DMS114 treated with DMSO at 0.1 percent for 48 hours (cell line): ENCODE data around the gene SERHL2.
A peak's percentile ranks its signal among the peaks of the same experiment; 100 is the strongest.
"Not testable (repeated sequence)": the region's sequence is repeated elsewhere in the genome, so short reads cannot be mapped to it uniquely, and the experiment has no call there.

Experiments used
- DNase-seq: peaks from one replicate; lab custom pipeline; 2025; ENCODE audit not compliant: unreplicated experiment; lab: John Stamatoyannopoulos, UW

SERHL2 gene

DNA sequence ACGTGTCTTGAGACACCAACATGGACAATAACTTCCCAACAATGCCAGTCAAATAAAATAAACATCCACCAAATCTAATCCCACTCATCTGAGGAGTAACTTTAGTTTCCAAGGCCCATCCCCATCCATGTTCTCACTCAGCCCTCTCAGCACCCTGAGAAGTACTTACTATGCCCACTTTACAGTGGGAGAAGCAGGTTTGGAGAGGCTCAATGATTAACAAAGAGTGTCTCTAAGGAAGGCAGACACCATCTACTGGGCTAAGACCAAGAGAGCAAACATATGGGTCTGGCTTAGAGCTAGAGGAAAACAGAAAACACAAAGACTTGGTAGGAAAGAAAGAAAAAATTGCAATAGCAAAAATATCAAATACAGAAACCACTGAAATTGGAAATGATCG is 49.7 kb downstream of the SERHL2 start:
- DNase-seq = no peak

DNA sequence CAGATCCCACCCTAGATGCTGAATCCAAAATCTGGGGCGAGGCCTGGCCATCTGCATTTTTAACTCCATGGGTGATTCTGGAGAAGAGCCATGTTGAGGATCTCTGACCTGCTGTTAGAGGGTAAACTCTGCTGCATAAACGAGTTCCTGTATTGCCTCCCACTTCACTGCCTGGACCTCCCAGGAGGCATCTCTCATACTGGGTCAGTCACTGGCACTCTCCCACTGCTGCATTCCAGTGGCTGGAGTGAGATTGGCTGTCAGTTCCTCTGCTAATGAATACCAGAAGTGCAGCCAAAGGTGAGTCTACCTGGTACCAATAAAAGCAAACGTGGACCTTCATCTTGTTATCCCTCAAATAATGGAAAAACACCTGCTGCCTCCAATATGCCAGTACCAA is 50.6 kb downstream of the SERHL2 start:
- no peak for DNase-seq

DNA sequence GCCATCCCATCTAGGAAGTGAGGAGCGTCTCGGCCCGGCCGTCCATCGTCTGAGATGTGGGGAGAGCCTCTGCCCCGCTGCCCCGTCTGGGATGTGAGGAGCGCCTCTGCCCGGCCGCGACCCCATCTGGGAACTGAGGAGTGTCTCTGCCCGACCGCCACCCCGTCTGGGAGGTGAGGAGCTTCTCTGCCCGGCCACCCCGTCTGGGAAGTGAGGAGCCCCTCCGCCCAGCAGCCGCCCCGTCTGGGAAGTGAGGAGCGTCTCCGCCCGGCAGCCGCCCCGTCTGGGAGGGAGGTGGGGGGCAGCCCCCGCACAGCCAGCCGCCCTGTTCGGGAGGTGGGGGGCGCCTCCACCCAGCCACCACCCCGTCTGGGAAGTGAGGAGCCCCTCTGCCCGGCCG is 53.9 kb downstream of the SERHL2 start:
- not testable (repeated sequence) for DNase-seq

DNA sequence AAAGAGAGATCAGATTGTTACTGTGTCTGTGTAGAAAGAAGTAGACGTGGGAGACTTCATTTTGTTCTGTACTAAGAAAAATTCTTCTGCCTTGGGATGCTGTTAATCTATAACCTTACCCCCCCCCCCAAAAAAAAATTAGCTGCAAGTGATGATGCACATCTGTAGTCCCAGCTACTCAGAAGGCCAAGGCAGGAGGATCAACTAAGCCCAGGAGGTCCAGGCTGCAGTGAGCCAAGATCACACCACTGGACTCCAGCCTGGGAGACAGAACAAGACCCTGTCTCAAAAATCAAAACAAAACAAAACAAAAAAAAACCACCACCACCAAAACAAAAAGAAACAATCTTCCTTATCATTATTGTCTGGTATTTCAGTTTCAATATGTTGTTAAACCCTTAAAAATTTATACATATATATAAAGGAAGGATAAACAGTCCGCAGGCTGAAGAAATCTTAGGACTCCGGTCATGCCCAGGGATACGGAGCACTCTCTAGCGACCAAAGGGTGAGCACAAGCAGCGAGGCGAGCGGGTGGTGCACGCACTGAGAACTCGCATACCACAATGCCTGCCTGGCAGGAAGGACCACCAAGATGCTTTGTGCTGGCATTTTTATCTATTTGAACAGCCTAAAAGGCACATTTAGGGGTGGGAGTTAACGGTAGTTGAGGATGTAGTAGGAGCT is 54.5 kb downstream of the SERHL2 start:
- no peak for DNase-seq

DNA sequence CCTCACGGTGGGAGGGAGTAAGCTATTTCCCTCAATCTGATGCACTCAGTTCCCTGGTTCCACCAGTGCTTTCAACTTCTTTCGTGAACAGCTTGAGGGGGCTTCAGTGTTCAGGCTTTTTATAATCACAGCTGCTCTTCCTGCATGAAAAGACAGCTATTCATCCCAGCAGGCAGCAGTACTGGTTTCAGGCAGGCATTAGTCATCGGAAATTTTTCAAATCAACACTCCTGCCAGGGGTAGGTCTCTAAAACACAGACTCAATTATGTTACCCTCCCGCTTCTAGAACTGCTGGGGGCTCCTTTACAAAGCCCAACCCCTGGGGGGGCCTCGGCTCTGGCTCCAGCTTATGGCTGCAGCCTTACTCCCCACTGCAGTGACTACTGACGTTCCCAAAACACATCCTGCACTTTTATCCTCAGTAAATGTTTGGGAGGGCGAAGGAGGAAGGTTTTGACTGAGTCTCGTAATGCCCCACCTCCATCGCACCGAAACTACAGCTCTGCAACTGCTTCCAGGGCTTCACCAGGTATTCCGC is 55.1 kb downstream of the SERHL2 start:
- no peak for DNase-seq

DNA sequence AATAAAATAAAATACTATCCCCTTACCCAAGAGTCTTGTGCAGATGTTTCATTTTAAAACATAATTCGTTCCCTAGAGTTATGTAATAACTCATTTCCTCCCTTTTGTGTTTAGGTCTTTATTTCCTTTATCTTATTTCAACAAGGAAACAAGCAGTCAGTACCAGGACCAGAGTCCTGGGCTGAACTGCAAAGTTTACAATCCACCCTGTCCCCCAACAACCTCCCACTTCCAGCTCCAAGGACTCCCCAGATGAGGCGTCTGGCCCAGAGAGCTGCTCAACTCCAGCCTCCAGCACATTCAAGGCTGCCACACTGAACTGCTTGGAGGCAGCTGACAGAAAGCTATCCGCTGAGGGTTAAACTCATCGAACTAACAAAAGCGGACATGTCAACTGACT is 56.4 kb downstream of the SERHL2 start:
- DNase-seq = no peak

DNA sequence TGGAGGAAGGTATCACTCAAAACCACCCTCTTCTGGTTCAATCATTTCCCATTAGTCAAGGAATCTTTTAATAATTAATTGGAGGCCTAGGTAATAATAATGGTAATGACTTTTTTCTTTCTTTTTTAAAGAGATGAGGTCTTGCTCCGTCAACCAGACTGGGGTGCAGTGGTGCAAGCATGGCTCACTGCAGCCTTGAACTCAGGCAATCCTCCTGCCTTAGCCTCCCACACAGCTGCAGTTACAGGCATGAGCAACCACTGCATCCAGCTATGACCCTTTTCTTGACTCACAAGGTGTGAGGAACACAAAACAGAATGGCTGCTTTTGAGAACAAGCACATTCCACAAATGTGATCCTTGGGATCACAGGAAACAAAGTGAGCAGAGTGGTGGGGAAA is 57.3 kb downstream of the SERHL2 start:
- no peak for DNase-seq

DNA sequence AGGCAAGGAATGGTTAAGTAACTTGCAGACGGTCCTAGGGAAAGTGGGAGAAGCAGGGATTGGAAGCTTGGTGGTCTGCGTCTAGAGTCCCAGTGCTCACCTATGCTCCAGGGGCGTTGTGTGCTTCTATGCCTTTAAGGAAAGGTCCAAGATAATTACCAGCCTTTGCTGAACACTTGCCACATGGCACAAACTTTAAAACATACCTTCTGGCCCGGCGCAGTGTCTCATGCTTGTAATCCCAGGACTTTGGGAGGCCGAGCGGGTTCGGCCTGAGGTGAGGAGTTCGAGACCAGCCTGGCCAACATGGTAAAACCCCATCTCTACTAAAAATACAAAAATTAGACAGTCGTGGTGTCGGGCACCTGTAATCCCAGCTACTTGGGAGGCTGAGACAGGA is 58.6 kb downstream of the SERHL2 start:
- DNase-seq = no peak

DNA sequence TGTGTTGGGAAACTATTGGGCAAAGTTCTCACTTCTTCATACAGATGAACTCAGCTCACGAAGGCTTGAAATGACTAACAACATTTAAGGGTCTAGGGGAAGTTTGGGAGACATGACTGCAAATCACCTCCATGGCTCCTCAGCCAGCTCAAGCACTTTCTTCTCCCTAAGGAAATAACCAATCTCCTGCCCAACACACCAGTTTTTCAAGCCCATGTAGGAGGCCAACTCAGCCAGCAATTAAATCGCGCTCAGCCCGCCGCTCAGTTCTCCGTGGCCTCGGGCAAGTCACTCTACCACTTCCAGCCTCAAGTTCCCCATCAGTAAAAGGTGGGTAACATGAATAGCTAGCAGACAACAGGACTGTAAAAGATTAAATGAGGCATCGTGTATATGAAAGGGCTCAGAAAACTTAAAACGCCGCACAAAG is 60.1 kb downstream of the SERHL2 start:
- DNase-seq = no peak

DNA sequence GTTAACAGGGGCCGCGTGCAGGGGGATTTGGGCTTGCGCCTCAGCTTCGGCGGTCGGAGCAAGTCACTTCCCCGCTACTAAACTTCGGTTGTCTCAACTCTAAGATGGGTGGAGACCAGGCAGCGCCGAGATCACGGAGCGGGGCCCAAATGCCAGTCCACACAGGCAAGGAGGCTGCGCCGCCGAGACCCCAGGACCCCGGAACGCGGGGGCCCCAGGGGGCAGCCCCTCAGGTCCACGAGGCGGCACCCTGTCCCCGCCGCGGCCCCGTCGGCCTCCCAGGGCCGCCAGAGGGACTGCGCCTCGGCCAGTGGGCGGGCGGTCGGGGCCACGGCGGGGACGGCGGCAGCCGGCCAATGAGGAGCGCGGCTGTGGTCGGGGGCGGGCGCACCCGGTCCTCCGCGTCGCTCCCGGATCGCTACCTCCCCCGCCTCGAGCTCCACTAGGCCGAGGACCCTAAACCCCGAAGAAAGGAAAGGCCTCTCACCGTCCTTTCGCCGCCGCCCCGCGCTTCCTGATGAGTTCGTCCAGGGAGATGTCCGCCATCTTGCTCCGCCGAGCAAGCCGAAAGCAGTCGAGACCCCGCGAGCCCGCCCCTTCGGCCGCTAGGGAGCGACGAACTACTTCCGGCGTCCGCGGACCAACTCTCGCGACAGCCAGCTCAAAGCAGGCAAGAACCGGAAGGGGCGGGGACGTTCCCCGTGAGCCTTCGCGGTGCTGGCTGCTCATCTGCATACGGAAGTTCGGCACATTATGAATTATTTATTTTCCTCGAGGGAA is 60.7 kb downstream of the SERHL2 start, which contains the start of gene POLDIP3:
Gene POLDIP3 (minus strand): TSS at position 572 of the 780 bp plus-strand sequence. CDS start 26 bp downstream, at position 546.
- DNase-seq = peak; percentile 92

DNA sequence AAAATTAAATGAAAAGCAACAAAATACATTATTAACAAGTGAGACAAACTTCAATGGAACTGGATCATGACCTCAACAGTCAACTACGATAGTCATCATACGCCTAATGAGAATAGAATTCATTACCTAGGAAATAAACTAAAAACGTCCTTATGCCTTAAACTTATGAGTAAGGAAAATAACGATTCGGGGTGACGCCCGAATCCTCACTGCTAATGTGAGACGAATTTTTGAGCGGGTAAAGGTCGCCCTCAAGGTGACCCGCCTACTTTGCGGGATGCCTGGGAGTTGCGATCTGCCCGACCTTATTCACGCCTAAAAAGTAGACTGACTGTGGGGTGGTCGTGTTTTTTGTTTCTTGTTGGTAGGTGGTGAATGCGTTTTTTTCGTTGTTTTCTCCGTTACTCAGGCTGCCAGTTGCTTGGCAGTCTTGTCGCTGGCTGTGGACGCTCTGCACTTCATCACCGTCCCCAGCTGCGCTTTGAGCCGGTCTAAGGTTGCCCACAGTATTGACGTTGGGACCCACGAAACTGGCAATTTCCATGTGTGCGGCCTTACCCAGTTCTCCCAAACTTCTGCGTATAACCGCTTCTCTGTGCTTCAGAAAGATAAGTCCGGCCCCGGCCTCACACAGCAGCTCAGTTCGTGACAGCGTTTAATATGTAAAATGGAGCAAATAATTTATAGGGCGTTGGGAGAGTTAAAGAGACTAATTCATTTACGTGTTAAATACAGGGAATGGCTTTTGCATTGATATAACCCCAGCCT is 61.5 kb downstream of the SERHL2 start:
- DNase-seq = peak; percentile 96

DNA sequence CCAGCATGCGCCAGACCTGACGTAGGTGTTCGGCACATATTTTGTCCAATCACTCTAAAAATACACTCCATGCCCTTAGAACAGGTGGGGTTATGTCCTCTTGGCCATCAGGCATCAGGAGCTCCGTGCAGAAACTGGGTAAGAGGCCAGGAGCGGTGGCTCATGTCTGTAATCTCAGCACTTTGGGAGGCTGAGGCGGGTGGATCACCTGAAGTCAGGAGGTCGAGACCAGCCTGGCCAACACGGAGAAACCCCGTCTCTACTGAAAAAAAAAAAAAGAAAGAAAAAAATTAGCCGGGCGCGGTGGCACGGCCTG is 62.1 kb downstream of the SERHL2 start:
- DNase-seq = not testable (repeated sequence)

DNA sequence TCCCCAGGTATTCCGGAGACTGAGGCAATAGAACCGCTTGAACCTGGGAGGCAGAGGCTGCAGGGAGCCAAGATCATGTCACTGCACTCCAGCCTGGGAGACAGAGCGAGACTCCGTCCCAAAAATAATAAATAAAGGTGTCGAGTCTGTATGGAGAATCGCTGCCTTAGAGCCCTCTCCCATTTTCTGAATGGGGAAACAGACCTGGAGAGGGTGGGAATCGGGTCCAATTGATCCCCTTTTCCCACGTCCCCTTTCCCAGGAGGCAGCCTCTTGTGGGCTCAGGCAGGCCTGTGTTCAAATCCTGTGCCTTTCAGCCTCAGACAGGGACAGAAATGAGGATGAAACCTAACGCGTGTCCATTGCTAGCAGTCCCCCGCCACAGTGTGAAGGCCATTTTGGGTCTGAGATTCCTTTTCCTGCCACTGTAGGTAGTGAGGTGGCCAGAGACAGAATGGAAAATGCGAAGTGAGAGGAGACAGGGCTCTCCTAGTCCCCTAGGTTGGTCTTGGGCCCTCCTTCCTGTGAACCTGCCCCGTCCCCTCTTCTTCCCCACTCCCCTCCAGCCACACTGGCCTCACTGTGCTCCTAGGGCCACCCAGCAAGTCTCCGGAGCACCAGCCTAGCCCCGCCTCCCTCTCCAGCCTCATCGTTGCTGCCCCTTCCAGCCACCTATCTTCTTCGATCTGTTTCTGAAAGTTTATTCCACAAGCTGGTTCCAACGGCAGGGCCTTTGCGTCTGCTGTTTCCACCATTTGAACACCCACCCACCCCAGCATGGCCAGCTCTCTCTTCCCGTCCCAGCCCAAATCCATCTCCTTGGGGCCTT is 63.6 kb downstream of the SERHL2 start:
- no peak for DNase-seq

DNA sequence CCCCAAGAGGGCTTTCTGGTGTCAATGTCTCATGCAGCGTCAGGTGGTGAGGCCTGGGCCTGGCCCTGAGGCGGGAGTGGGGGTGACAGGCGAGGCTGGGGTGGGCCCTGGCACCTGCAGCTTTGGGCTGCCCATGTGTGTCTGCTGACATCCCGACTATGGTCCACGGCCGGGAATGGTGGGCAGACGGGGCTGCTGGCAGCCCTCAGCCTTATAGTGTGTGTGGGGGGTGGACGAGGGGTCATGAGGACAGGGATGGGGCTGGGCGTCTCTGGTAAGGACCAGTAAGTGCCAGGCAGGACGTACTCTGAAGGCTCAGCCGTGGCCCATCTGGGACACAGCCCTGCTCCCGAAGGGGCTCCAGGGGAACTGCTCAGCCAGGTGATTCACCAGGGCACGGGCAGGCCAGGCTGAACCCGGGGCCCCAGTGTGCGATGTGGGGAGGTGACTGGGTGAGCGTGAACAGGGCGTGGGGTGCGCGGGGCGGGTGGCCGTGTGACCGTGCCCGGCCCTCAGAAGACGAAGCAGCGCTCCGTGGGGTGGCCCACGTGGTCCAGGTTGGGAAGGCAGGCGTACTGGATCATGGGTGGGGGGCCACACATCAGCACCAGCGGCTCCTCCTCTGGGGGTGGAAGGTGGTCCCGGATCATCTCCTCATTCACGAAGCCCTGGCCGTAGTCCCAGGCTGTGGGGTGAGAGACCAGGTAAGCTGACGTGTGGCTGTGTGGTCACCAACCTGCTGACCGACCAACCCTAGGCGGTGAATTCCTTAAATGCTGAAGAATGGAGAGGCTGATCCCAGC is 65.7 kb downstream of the SERHL2 start:
- no peak for DNase-seq

DNA sequence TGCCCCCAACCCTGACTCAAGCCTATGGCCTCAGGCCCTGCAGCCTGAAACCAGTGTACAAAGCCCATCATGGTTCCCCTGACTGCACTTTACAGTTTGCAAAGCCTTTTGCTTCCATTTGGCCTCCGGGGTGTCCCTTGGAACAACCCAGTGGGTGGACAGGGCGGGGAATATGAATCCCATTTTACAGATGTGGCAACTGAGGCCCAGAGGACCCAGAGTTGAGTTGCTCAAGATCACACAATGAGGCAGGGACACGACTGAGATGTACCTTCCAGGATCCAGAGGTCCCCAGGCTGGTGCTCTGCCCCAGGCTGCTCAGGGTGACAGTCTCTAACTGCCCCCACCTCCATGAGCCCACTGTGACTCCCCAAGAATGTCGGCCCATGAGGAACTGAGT is 66.3 kb downstream of the SERHL2 start:
- no peak for DNase-seq

DNA sequence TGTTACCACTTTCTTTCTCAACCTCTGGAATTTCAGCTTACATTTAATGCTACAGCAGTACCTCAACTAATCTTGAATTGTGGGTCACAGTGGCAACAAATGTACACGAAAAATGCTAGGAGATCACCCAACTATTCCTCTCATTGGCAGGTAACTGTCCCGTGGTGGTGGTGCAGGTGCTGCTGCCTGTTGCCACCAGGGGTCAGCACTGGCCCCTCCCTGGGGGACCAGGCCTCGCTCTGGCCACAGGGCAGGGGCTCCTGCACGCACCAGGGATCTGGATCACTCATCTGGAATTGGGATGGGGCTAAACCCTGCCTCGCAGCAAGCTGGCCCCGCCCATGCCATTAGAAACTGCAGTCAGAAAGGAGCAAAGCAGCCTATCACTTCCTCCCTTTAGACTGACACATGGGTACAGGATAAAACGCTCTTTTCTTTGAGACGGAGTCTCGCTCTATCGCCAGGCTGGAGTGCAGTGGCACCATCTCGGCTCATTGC is 67.8 kb downstream of the SERHL2 start:
- no peak for DNase-seq

DNA sequence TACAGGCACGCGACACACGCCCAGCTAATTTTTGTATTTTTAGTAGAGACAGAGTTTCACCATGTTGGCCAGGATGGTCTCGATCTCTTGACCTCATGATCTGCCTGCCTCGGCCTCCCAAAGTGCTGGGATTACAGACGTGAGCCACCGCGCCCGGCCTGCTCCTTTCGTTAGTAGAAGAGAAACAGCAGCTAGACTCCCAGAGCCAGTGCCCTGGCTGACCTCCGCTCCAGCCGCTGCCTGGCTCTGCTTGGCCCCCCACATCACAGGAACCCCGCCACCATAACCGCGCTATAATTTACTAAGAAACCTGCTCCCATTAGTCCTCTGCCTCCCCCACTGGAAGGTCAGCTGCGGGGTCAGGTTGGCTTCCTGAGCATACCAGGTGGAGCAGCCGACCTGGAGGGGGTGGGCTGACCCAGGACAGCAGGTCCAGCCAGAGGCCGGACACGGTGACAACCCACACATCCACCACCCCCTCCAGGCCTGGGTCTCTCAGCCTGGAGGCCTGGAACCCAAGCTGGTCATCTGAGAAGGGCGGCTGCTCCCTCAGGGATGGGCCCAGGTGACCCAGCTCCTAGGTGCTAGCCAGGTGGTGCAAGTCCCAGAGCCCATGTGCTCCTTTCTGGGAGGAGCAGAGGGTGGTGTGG is 68.4 kb downstream of the SERHL2 start:
- DNase-seq = no peak

DNA sequence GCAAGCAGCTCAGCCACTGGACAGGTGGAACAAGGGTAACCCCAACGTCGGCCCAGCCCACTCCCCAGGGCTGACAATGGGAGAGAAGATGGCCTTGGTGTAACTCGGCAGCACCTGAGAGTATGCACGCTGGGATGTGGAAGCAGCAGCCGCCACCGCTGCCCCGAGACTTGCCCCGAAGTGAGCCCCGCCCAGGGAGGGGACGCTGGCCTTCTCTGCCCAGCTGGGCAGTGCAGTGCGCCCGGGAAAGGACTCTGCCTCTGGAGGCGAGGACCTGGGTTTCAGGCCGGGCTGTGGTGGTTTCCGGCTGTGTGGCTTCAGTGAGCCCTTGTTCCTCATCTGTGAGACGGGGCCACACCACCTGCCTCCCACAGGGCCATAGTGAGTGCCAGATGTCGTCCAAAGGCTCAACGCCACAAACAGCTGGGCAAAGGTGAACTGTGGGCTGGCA is 69.6 kb downstream of the SERHL2 start:
- DNase-seq = no peak
